Large intestine (tissue), 3 donors: Measurements from ENCODE around the gene SH3BGR. TPM values are rescaled to one million over a fixed set of nuclear protein-coding genes. Genes with fewer than 3 reads are reported as not detected.
A peak's percentile ranks its signal among the peaks of the same experiment; 100 is the strongest.

ENCODE experiments used
- DNase-seq, 2 donors: peaks; one replicate each; pipeline versions ENCODE4 v3.0.0 to v3.0.0-alpha.2; 2013
- H3K27ac ChIP-seq: one replicate; pipeline ENCODE4 v1.5.1; 2013; ENCODE audit warnings: low read length
- H3K27me3 ChIP-seq: 2 replicates; pipeline ENCODE4 v1.6.1; 2013; ENCODE audit warnings: low read length; ENCODE audit not compliant: control insufficient read depth, insufficient read depth
- H3K36me3 ChIP-seq: 2 replicates; pipeline ENCODE4 v1.6.1; 2013; ENCODE audit warnings: low read length; ENCODE audit not compliant: control insufficient read depth, insufficient read depth
- H3K4me1 ChIP-seq: one replicate; pipeline ENCODE4 v1.6.1; 2013; ENCODE audit warnings: low read length; ENCODE audit not compliant: control insufficient read depth, insufficient read depth
- H3K4me3 ChIP-seq: one replicate; pipeline ENCODE4 v1.5.1; 2013; ENCODE audit warnings: low read length
- H3K9me3 ChIP-seq: one replicate; pipeline ENCODE4 v1.6.1; 2013; ENCODE audit warnings: mild to moderate bottlenecking, low read depth, low read length, moderate library complexity; ENCODE audit not compliant: control insufficient read depth
- WGBS: methylation state at CpG from one replicate; pipeline ENCODE4 v1.1.5; 2013; ENCODE audit warnings: low lambda C conversion rate; ENCODE audit not compliant: insufficient coverage; 5-methylcytosine and 5-hydroxymethylcytosine counted together
- polyA plus RNA-seq: library from polyadenylated mRNA; unstranded; fragments of 120-200 nt; gene quantifications from one replicate; pipeline ENCODE4 v1.2.1, GENCODE V29; 2013

SH3BGR gene
- polyA plus RNA-seq, 1 donor, result 4.1 TPM

DNA sequence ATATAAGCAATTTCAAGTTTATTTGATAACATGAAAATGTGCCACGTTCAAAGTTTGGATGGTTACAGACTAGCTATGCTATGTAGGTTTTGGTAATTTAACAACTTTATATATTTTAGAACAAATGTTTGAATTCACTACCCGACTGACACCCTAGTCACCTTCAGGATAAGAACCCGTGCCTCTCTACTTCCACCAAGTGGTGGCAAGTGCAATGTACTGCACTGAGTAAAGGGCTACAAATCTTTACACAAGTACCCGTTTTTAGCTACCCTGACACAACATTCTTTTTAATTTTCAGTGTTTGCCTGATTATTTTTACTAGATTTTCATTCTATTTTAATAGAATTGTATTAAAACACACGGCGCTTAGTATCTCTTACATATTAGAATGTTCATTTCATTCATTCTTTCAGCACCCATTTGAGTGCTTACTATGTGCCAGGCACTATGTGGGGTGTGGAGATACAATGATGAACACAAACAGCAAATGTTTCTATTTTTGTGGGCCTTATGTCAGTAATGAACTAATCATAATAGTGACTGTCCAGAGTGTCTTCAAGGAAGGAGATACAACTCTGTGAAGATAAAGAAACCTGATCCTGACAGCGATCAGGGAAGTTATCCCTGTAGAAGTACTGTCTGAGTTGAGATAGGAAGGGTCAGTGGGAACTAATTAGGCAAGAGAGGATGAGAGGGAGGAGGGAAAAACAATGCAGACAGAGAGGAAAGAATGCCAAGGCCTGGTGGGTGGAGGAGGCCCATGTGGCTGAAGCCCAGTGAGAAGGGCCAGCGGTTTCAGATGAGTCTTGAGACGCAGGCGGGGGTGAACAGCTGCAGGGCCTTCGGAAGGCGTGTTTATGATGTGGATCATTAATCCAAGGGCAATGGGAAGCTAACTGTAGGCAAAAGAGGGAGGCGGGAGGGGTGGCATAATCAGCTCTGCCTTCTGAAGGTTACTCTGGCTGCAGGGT lies 10.0 kb upstream of the SH3BGR start:
- 50% methylated on average over 2 of the region's 13 CpGs for WGBS
- Histone ChIP-seq H3K4me1 (no peaks in the 10 kb centered on the region), H3K36me3 (no peaks in the 10 kb centered on the region), H3K27ac (no peak overlapping the region), H3K27me3 (no peaks in the 10 kb centered on the region), H3K9me3 (no peaks in the 10 kb centered on the region), H3K4me3 (no peak overlapping the region)
- DNase-seq, result peak in 1 of 2 donors; percentile 22

DNA sequence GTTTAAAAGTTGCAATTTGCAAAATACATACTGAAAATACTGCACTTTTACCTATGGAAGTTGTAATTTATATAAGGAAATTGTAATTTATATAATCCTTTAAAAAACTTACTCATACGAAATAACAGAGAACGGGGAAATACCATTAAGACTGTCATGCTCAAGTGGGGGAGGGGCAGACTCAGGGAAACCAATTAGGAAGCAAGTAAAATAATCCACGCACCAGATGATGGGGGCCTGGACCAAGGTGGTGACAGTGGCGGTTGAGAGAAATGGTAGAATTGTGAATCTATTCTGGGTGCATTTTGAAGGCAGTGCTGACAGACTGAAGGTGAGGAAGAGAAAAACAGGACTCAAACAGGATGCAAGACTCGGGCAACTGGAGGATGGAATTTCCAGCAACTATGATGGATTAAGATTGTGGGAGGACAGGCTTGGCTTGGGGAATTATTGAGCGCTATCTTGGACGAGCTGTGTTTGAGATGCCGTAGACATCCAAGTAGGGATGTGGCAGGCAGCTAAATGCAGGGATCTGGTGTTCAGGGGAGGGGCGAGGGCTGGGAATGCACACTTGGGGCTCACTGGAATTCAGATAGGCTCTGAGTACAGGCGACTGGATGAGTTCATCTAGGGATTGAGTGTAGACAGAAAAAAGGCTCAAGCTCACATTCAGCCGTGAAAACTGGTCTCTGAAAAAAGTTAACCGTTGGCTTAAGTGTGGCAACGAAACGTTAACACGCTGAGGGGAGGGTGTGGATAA lies 7.2 kb upstream of the SH3BGR start:
- Histone ChIP-seq H3K4me3 (peak overlapping the region; percentile 88), H3K27ac (peak overlapping the region; percentile 74), H3K36me3 (no peaks in the 10 kb centered on the region), H3K9me3 (no peaks in the 10 kb centered on the region), H3K4me1 (no peaks in the 10 kb centered on the region), H3K27me3 (peaks cover under 1% of the 10 kb centered on the region)
- no CpG with 5 or more reads among the region's 15 CpGs for WGBS
- peak in 1 of 2 donors; percentile 38 for DNase-seq

DNA sequence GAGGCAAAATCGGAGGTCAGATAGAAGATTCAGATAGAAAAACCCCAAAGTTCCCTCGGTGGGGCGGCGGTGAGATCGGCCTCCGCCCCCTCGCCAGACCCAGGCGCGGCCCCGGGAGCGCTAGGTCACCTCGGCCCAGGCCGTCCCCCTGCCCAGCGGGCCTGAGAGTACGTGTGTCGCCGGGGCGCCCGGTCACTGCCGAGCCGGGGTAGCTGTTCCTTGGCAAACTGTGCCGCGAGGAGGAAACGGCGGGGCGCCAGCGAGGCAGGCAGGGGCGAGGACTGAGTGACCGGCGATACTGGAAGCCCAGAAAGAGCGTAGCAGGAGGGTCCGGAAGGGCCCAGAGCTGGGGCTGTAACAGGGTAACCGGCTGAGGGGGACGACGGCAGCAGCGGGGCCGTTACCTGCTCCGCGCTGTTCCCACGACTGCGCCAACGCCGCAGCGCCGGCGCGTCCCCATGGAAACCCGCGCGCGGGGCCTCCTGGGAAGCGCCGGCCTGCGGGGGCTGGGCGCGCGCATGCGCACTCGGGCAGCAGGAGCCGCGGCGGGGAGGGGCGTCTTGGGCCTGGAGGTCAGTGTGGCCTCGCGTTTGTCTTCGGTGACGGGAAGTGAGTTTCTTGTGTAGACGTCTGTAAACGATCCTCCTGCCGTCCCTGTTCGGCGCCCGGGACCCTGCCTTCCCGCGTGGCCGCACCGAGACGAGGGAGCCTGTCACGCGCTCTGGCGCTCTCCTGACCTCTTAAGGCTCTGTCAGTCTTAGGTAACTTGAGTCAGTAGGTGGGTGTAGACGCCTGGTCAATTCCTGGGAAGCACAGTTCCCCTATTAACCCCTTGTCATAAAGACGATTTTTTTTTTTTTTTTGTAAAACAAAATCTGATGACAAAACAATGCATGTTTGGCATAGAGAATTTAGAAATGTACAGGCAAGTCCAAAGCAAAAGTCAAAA lies 6.2 kb upstream of the SH3BGR start, which contains the start of gene LCA5L:
TSS of gene LCA5L (minus strand) at position 458 of the 949 bp plus-strand sequence. CDS start 17,285 bp downstream, outside the sequence.
- H3K36me3 ChIP-seq, result no peaks in the 10 kb centered on the region
- H3K4me3 ChIP-seq, result peak within 1 kb of the TSS; percentile 88
- H3K27me3 ChIP-seq, result peaks cover 2% of the 10 kb centered on the region
- no peaks in the 10 kb centered on the region for H3K4me1 ChIP-seq
- H3K9me3 ChIP-seq, result no peaks in the 10 kb centered on the region
- H3K27ac ChIP-seq, result peak within 1 kb of the TSS; percentile 81
- peak; percentile 93 to 94 for DNase-seq
- WGBS, result 0% methylated on average over 2 of the region's 83 CpGs

DNA sequence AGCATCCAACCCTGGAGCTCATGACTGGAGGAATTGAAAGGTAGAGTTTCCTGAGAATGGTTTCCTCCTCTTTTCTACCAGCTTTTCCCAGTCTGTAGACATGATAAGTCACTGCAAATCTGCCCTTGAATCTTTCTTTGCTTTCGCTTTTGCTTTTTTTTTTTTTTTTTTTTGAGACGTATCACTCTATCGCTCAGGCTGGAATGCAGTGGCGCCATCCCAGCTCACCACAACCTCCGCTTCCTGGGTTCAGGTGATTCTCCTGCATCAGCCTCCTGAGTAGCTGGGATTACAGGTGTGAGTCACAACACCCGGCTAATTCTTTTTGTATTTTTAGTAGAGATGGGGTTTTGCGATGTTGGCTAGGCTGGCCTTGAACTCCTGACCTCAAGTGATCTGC lies 4.5 kb upstream of the SH3BGR start:
- Histone ChIP-seq H3K27ac (no peak overlapping the region), H3K27me3 (peaks cover 2% of the 10 kb centered on the region), H3K4me1 (no peaks in the 10 kb centered on the region), H3K4me3 (no peak overlapping the region), H3K9me3 (no peaks in the 10 kb centered on the region), H3K36me3 (no peaks in the 10 kb centered on the region)
- WGBS, result no CpG with 5 or more reads among the region's 7 CpGs
- no peak for DNase-seq

DNA sequence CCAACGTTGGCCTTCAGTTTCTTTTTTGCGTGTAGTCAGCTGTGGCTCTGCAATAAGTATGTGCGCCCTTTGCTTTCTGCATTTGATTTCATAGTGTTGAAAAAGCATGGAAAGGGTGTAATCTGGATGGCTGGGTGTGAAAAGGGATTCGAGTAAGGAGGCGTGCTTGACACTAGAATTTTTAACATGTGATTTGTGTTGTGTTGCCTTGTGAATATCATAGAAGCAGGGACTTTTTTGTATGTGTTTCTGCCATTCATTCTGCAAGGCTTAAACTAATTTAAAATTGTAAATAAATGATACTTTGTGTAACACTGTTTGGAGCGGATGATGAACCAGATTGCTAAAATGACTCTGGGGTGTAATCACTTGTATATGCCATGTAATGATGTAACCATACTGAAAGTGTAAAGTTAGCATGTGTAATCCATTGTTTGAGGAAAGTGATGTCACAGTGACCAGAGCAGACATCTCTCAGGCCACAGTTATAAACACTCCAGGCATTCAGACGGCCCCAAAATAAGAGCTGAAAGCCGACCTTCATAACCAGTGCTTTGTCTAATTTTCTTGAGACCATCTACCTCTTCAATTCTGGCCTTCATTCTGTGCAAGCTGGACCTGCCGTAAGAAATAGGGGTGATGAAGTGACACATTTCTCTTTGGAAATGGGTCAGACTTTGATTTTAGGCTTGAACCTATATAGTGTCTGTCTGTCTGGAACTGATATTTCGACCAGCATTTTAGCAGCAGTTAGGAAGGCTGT lies 618 bp downstream of the SH3BGR start:
- Histone ChIP-seq H3K36me3 (no peaks in the 10 kb centered on the region), H3K27ac (no peak overlapping the region), H3K4me1 (no peaks in the 10 kb centered on the region), H3K9me3 (no peaks in the 10 kb centered on the region), H3K4me3 (no peak overlapping the region), H3K27me3 (peaks cover 2% of the 10 kb centered on the region)
- no CpG with 5 or more reads among the region's 10 CpGs for WGBS
- peak in 1 of 2 donors; percentile 17 for DNase-seq

DNA sequence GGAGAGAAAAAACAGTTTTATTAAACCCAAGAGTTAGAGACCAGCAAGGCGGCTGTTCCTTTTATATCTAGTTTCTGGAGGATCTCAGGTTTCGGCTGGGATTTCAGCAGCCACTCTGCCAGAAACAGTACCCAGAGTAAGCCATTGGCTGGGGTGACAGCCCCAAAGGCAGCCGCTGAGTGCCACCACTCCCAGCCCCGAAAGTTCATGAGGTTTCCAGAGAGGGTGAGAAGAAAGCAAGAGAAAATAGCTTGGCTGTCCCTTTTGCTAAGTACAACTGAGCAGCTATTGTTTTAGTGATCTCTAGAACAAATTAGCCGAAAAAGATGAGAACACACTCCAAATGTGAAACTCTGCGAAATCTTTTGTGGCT lies 1.2 kb downstream of the SH3BGR start:
- peaks cover 2% of the 10 kb centered on the region for H3K27me3 ChIP-seq
- H3K4me3 ChIP-seq, result no peak overlapping the region
- H3K9me3 ChIP-seq, result no peaks in the 10 kb centered on the region
- WGBS, result 92% methylated on average over 2 of the region's 6 CpGs
- no peak for DNase-seq
- no peaks in the 10 kb centered on the region for H3K36me3 ChIP-seq
- no peaks in the 10 kb centered on the region for H3K4me1 ChIP-seq
- H3K27ac ChIP-seq, result no peak overlapping the region

DNA sequence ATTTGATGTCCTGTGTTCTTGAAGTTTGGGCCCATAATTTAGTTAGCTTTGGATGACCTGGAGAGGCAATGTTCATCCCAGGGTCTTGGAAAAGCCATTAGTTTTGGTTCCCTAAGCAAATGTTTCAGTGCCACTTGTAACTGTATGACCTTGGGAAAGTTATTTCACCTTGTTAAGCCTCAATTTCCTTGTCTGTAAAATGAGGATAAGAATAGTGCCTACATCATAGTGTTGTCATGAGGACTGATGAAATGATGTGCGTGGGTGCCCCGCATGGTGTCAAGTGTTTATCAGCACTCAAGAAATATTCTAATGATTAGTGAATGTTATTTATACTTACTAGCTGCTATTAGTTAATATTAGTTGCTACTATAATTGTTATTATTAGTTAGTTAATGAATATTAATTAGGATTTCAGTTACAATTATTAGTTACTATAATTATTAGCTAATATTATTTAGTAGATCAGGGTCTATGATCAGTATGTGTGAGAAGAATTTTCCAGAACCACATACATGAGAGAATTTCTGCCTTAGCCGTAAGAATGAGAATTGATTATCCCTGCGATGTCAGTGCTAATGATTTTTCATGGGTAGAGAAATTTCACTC lies 1.9 kb downstream of the SH3BGR start:
- Histone ChIP-seq H3K4me3 (no peak overlapping the region), H3K27ac (no peak overlapping the region), H3K36me3 (no peaks in the 10 kb centered on the region), H3K4me1 (no peaks in the 10 kb centered on the region), H3K9me3 (no peaks in the 10 kb centered on the region), H3K27me3 (peaks cover 2% of the 10 kb centered on the region)
- DNase-seq, result no peak
- WGBS, result no CpG with 5 or more reads among the region's 4 CpGs

DNA sequence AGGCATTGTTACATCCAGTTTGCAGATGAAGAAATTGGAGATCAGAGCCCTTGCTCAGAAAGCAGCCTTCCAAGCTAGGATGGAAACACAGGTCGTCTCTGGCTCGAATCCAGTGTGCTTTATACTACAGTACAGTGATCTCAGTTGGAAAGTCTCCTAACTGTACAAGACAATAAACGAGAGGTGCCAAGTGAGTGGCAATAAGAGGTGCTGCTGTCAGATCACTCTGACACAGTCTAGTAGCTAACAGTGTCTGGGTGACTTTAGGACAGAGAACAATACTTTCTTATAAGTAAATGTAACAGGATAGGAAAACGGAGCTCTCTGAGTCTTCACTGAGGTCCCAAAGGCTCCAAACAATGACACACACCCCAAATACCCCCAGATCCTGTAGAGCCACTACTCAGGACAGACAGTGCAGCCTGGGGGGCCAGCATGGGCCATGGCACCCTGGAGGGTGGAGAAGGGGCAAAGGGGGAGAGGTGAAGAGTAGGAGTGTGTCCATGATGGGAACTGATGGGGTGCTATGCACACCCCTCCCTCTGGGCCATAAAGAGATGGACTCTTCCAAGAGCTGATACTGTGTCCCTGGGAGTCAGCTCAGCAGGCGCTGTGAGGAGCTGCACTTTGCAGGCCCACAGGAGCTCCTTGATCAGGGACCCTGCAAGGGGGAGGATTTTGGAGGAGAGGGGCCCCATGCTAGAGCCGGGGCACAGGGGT lies 3.3 kb downstream of the SH3BGR start:
- DNase-seq, result no peak
- H3K4me3 ChIP-seq, result no peak overlapping the region
- no peak overlapping the region for H3K27ac ChIP-seq
- no peaks in the 10 kb centered on the region for H3K4me1 ChIP-seq
- no peaks in the 10 kb centered on the region for H3K36me3 ChIP-seq
- H3K27me3 ChIP-seq, result no peaks in the 10 kb centered on the region
- WGBS, result no CpG with 5 or more reads among the region's 6 CpGs
- no peaks in the 10 kb centered on the region for H3K9me3 ChIP-seq

DNA sequence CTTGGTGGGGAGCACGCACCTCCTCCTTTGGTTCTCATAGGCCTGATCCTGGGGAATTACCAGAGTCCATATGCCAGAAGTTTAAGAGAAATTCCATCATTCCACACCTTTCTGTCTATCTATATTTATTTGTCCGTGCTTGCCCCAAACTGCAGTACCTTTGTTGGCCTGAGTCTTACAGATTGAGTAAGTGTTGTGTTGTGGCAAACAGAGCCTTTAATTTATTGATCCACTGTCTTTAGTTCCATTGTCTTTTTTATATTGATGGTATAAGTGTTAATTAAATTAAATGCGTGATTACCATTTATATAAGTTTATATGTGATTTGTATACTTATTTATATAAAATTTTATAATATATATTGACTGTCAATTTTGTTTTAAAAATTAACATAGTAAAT lies 4.9 kb downstream of the SH3BGR start:
- no peak overlapping the region for H3K4me3 ChIP-seq
- H3K4me1 ChIP-seq, result no peaks in the 10 kb centered on the region
- no peaks in the 10 kb centered on the region for H3K9me3 ChIP-seq
- no peaks in the 10 kb centered on the region for H3K36me3 ChIP-seq
- no peaks in the 10 kb centered on the region for H3K27me3 ChIP-seq
- WGBS, result 60% methylated on average over 2 of the region's 3 CpGs
- no peak overlapping the region for H3K27ac ChIP-seq
- no peak for DNase-seq
